GM13976 (cell line): Measurements from ENCODE around the gene KCTD21.
A peak's percentile ranks its signal among the peaks of the same experiment; 100 is the strongest.

Source experiments
- DNase-seq: peaks from one replicate; pipeline ENCODE4 v3.0.0; 2012; ENCODE audit warnings: low spot score
- in situ Hi-C: fragments of 300-500 bp; cut with MboI; formaldehyde crosslinking; loops from one replicate; pipeline ENCODE4 v1.12.0; 2022; ENCODE audit warnings: low sequenced_read_pairs, mixed read lengths, inconsistent platforms; ENCODE audit not compliant: unreplicated experiment
- TF ChIP-seq, protein P1 (sequence below): IDR thresholded peaks from 2 replicates; pipeline ENCODE4 v1.5.1; 2012; ENCODE audit warnings: borderline replicate concordance, mild to moderate bottlenecking; ENCODE audit not compliant: insufficient read depth; ENCODE audit errors: extremely low read depth, missing control alignments, control extremely low read depth

KCTD21 gene

DNA sequence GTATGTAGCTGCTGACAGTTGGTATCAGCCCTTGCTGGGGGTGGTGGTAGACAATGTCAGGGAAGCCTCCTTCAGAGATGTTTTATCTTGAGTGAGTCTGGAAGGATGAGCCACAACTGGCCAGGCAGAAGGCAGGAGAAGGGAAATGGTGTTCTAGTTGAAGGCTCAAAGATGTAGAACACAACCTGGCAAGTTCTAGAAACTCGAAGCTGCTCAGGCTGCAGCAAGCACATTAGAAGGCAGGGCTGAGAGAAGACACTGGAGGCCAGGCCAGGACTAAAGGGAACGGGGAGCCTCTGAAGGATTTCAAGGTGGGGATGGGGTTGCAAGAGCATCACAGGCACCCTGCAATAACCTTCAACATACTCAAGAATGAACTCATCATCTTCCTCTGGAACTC is 40.7 kb upstream of the KCTD21 start:
- in situ Hi-C loops: loop anchor here (10.0 kb wide), 2 partner anchors 186 to 336 kb away; partner anchors contain the start of gene GAB2
- peak; percentile 13 for DNase-seq

DNA sequence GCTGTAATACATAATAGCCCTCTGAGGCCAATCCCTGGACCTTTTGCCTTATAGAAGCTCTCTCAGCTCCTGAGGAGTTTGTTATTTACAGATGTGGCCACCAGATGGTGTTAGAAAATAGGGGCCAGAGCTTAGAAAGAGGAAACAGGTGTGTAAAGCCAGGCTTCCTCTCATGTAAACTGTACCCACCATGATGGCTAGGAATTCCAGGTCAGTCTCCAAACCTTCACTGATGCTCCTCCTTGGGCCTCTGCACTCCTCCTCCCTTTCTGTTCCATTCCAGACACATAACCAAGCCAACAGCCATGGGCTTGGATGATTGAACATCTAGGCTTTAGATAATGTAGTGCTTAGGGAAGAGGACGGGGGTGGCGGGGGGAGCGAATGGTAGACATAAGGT is 40.0 kb upstream of the KCTD21 start:
- TF ChIP-seq, protein P1, sequence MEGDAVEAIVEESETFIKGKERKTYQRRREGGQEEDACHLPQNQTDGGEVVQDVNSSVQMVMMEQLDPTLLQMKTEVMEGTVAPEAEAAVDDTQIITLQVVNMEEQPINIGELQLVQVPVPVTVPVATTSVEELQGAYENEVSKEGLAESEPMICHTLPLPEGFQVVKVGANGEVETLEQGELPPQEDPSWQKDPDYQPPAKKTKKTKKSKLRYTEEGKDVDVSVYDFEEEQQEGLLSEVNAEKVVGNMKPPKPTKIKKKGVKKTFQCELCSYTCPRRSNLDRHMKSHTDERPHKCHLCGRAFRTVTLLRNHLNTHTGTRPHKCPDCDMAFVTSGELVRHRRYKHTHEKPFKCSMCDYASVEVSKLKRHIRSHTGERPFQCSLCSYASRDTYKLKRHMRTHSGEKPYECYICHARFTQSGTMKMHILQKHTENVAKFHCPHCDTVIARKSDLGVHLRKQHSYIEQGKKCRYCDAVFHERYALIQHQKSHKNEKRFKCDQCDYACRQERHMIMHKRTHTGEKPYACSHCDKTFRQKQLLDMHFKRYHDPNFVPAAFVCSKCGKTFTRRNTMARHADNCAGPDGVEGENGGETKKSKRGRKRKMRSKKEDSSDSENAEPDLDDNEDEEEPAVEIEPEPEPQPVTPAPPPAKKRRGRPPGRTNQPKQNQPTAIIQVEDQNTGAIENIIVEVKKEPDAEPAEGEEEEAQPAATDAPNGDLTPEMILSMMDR: peak; percentile 51
- DNase-seq: peak; percentile 74
- in situ Hi-C loops: loop anchor here (10.0 kb wide), 2 partner anchors 186 to 336 kb away; partner anchors contain the start of gene GAB2

More for the DNA sequence above, 40.7 kb upstream of the KCTD21 start:
- TF ChIP-seq, protein P1: no peak

DNA sequence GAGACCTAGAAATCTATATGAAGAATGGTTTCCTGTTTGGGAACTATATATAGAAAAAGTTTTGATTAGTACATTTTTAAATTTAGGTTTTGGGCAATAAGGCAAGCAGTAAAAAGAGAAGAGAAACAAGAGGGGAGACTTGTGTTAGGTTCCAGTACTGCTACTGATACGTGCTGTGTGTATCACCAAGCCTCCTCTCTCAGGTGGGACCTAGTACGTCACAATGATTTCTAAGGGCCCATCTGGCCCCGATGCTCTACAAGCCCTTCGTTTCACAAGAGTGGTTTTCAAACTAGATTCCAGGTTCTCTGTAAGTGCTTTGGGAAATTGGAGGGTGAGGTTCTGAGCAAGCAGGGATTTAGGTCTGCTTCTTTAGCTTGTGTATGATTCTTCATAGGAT is 39.5 kb upstream of the KCTD21 start:
- peak; percentile 59 for DNase-seq
- TF ChIP-seq, protein P1: no peak
- in situ Hi-C loops: loop anchor here (10.0 kb wide), 2 partner anchors 187 to 337 kb away; partner anchors contain the start of gene GAB2

DNA sequence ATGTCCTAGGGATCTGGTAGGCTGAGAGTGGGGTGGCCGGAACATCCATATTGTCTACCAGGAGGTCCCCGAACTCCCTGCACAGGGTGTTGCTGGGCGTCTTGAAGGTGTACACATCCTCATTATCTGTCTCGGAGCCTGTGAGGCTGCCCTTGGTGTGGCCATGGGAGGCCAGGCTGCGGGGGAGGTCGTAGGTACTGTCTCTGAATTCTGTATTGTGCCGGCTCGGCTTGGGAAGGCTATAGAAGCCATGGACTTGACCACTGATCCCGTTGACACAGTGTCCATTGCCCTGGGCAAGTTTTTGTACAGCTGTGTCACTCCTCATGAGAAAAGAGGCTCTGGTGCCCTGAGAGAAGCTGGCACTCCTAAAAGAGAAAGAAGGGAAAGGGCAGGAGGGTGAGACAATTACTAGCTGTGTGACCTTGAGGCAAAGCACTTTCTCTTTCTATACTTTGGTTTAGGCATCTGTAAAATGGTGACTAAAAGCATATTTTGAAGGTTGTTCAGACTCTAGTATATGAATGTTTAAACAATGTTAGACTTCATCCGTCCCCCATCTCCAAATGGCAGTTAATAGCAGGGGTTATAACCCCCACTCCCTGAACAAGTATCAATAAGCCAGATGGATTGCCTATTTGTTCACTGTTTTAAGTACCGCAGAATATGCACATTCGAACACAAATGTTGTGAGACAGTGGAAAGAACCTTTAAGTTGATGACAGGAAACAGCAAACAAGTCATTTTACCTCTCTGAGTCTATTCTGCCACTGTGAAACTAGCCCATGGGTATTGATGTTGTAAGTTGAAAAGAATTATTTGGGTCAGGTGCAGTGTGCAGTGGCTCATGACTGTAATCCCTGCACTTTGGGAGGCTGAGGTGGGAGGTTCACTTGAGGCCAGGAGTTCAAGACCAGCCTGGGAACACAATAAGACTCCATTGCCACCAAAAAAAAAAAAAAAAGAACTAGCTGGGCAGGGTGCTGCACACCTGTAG is 38.6 kb upstream of the KCTD21 start:
- TF ChIP-seq, protein P1: no peak
- in situ Hi-C loops: loop anchor here (10.0 kb wide), 2 partner anchors 188 to 338 kb away; partner anchors contain the start of gene GAB2
- peak; percentile 26 for DNase-seq

DNA sequence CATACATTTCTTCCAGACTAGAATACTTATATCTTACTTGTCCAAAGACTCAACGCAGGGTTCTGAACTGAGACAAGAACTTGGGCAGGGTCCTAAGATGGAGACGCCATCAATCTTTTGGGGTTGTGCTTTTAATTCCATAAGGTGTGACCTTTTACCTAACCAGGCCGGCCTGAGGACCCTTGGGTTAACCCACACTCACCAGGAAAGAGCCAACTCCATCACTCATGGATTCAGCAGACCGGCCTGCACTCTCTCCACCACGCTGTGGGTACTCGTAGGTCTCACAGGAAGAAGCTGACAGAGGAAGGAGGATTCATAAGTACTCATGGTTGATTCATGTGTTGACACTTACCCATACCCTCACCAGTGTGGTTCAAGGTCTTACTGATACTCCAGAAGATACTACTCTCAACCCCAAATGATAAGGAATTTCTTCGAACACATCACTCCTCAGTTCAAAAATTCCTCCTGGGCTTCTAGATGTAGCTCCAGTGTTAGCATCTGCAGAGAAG is 36.5 kb upstream of the KCTD21 start:
- in situ Hi-C loops: loop anchor here (10.0 kb wide), 2 partner anchors 190 to 340 kb away; partner anchors contain the start of gene GAB2
- TF ChIP-seq, protein P1: no peak
- no peak for DNase-seq

DNA sequence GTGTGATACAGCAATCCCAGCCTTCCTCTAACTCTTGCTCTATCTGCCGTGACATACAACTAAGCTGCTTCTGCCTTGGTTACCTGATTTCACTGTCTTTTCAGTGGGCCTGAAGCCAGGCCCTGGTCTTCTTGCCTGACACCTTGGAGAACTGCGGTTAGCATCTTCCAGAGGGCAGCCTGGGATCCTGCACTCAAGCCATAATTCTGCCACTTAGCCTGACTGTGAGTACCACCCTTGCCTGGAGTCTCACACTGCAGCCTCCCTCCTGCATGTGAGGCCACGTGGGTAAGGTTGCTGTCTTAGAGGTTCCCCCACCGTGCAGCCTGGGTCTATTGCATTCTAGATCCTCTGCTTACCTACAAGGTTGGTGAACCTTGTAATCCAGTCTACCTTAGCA is 36.1 kb upstream of the KCTD21 start:
- in situ Hi-C loops: loop anchor here (10.0 kb wide), 2 partner anchors 190 to 340 kb away; partner anchors contain the start of gene GAB2
- TF ChIP-seq, protein P1: no peak
- DNase-seq: no peak
